Measurements from ENCODE around the gene NBAS.

- no peak for TF ChIP-seq CTCF (IDR thresholded peaks at IDR 0.05)
- TF ChIP-seq SMC3 (IDR thresholded peaks at IDR 0.05; ENCODE audit: low read depth, low read length) = no peak
- TF ChIP-seq YY1 (IDR thresholded peaks at IDR 0.05; ENCODE audit: low read depth) = no peak
- no peak for TF ChIP-seq GABPA (IDR thresholded peaks at IDR 0.05; ENCODE audit: low read depth)
- no peak for TF ChIP-seq FOXJ3 (CRISPR knock-in tag; IDR thresholded peaks at IDR 0.05)
- no peak for TF ChIP-seq NFIC (IDR thresholded peaks at IDR 0.05; ENCODE audit: borderline replicate concordance)
- no peak for TF ChIP-seq RAD21 (IDR thresholded peaks at IDR 0.05; ENCODE audit: low read length)
- no peak for TF ChIP-seq RCOR1 (IDR thresholded peaks at IDR 0.05; ENCODE audit: low read length)
Measured at GRCh38 chr2:15533860-15534480, 27.2 kb downstream of the NBAS start.

Measured in SK-N-SH (cell line).